Tibial artery (tissue), 4 donors: ENCODE results near the gene LIN9.

ENCODE experiments used
- DNase-seq, 2 donors: peaks; one replicate each; pipeline ENCODE4 v3.0.0-alpha.2; 2019
- H3K27ac ChIP-seq, 2 donors: fragments of 200-600 bp; sonication (generic) in 1 of 2; 1 replicate in 1 of 2; 2 replicates in 1 of 2; pipeline ENCODE4 v1.5.1; 2018 to 2019; ENCODE audit warnings: mild to moderate bottlenecking in 1 of 2
- H3K27me3 ChIP-seq, 2 donors: fragments of 200-600 bp; sonication (generic) in 1 of 2; one replicate each; pipeline versions ENCODE4 v1.5.1 to v1.6.0; 2016 to 2019
- H3K36me3 ChIP-seq, 3 donors: fragments of 200-600 bp; sonication (generic) in 2 of 3; one replicate each; pipeline ENCODE4 v1.5.1; 2016 to 2019; ENCODE audit warnings: mild to moderate bottlenecking in 2 of 3
- H3K4me1 ChIP-seq, 4 donors: fragments of 200-600 bp; sonication (generic) in 2 of 4; 1 replicate in 3 of 4; 2 replicates in 1 of 4; pipeline ENCODE4 v1.5.1; 2016 to 2019
- H3K4me3 ChIP-seq, 2 donors: fragments of 200-600 bp; sonication (generic) in 1 of 2; 1 replicate in 1 of 2; 2 replicates in 1 of 2; pipeline ENCODE4 v1.5.1; 2018 to 2019; ENCODE audit warnings: mild to moderate bottlenecking in 2 of 2
- H3K9me3 ChIP-seq, 3 donors: fragments of 200-600 bp; sonication (generic) in 1 of 3; one replicate each; pipeline ENCODE4 v1.5.1; 2016 to 2019
- intact Hi-C: fragments of 100-400 bp; cut with DNase I; formaldehyde crosslinking; loops from one replicate; pipeline ENCODE4 v1.15.0; 2023; ENCODE audit warnings: low total_unique reads
- TF ChIP-seq, protein P1 (sequence below), 2 experiments: fragments of 200-600 bp in 1 of 2; fragments of 450-650 bp in 1 of 2; IDR thresholded peaks; one replicate each; pipeline ENCODE4 v1.5.1; 2017 to 2019; ENCODE audit warnings: antibody characterized with exemption in 2 of 2, mild to moderate bottlenecking in 1 of 2, moderate library complexity in 1 of 2

The LIN9 gene

DNA sequence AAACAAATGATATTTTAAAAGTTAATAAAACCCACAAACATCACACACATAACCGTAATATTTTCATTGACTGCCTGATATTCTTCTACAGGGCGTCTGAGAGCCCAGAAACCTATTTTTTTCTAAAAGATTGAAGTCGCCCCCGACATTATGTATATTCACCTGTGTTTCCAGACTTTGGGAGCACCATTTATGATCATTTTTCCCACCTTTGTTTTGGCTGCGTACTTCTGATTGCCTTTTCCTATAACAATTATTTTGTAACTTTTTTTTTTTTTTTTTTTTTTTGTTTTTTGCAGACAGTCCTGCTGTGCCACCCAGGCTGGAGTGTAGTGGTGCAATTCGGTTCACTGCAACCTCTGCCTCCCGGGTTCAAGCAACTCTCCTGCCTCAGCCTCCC lies 121.6 kb downstream of the LIN9 start:
- peaks cover 0 to 4% (median 0%) of the 10 kb centered on the region in 3 donors for H3K36me3 ChIP-seq
- no peaks in the 10 kb centered on the region for H3K27me3 ChIP-seq
- H3K9me3 ChIP-seq, result no peaks in the 10 kb centered on the region
- DNase-seq, result no peak
- peak overlapping the region; percentile 90 to 91 for H3K4me3 ChIP-seq
- H3K4me1 ChIP-seq, result peaks cover 0 to 39% (median 19%) of the 10 kb centered on the region in 4 donors
- TF ChIP-seq, protein P1, sequence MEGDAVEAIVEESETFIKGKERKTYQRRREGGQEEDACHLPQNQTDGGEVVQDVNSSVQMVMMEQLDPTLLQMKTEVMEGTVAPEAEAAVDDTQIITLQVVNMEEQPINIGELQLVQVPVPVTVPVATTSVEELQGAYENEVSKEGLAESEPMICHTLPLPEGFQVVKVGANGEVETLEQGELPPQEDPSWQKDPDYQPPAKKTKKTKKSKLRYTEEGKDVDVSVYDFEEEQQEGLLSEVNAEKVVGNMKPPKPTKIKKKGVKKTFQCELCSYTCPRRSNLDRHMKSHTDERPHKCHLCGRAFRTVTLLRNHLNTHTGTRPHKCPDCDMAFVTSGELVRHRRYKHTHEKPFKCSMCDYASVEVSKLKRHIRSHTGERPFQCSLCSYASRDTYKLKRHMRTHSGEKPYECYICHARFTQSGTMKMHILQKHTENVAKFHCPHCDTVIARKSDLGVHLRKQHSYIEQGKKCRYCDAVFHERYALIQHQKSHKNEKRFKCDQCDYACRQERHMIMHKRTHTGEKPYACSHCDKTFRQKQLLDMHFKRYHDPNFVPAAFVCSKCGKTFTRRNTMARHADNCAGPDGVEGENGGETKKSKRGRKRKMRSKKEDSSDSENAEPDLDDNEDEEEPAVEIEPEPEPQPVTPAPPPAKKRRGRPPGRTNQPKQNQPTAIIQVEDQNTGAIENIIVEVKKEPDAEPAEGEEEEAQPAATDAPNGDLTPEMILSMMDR (IDR thresholded peaks at IDR 0.05), result no peak
- H3K27ac ChIP-seq, result peak overlapping the region; percentile 93 to 95
- intact Hi-C loops, result loop anchor here (10.0 kb wide), 1 partner anchor 123 kb away; the partner anchor contains the start of gene H3-3A

DNA sequence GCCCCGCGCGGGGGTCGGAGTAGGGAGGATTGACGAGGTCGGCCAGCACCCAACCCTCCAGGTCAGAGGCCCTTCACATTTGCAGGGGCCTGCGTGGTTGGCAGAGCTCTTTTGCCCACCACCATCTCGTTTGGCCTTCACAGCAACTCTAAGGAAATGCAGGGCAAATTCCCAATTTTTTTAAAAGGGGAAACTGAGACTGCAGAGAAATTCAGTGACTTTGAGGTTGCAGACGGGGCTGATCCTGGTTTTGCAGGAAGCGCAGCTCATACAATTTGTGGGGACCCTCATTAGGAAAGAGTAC lies 122.0 kb downstream of the LIN9 start:
- H3K36me3 ChIP-seq, result peaks cover 0 to 4% (median 0%) of the 10 kb centered on the region in 3 donors
- H3K27ac ChIP-seq, result peak overlapping the region; percentile 93 to 95
- H3K9me3 ChIP-seq, result no peaks in the 10 kb centered on the region
- DNase-seq, result no peak
- no peaks in the 10 kb centered on the region for H3K27me3 ChIP-seq
- intact Hi-C loops, result loop anchor here (10.0 kb wide), 1 partner anchor 122 kb away; the partner anchor contains the start of gene H3-3A
- H3K4me1 ChIP-seq, result peaks cover 0 to 43% (median 23%) of the 10 kb centered on the region in 4 donors
- H3K4me3 ChIP-seq, result peak overlapping the region; percentile 90 to 91
- TF ChIP-seq, protein P1 (IDR thresholded peaks at IDR 0.05), result no peak

DNA sequence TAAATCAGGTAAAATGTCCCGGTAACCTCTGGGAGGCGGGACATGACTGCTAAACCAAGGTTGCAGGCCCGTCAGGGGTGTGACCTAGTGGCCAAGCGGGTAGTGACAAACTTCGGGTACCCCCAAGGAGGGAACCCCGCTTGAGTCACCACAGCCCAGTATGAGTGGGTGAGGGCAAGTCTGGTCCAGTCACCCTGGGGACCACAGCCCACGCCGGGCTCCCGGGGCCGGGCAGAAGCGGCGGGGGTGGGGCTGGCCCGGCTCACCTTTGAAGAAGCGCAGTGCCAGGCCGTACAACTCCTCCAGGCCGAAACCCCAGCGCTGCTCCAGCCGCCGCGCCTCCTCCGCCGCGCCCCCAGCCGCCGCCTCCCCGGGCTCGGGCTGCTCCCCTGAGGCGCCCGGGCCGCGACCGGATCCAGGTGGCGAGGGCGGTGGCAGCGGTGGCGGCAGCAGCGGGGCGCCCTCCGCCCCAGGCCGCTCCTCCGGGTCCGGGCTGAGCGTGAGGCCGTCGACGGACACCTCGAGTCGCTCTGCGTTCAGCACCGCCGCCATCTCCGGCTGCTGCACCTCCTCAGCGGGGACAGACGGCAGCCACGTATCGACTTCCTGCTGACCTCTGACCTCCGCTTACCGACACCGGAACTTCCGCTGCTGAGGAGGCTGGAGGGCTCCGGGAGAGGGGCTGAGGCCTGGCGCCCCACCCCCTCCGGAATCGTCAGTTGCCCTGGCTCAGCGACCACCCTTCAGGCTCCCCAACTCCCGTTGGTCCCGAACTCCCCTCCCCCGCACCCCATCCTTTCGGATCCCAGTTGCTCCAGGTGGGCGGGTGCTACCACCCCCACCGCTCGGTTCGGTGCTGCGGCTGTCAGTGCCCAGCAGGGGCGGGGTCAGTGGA lies 122.6 kb downstream of the LIN9 start, which contains the start of gene ACBD3:
Gene ACBD3, minus strand, starts transcription at position 618 of the 895 bp plus-strand sequence. Its CDS starts 66 bp downstream, at position 552.
- H3K4me1 ChIP-seq, result peaks cover 0 to 49% (median 28%) of the 10 kb centered on the region in 4 donors
- TF ChIP-seq, protein P1 (IDR thresholded peaks at IDR 0.05), result peak in 1 of 2 experiments; percentile 9
- intact Hi-C loops, result loop anchor here (10.0 kb wide), 1 partner anchor 122 kb away; the partner anchor contains the start of gene H3-3A
- peak; percentile 87 to 93 for DNase-seq
- no peaks in the 10 kb centered on the region for H3K9me3 ChIP-seq
- H3K36me3 ChIP-seq, result peaks cover 0 to 4% (median 0%) of the 10 kb centered on the region in 3 donors
- peak within 1 kb of the TSS; percentile 90 to 91 for H3K4me3 ChIP-seq
- H3K27ac ChIP-seq, result peak within 1 kb of the TSS; percentile 93 to 95
- H3K27me3 ChIP-seq, result no peaks in the 10 kb centered on the region

DNA sequence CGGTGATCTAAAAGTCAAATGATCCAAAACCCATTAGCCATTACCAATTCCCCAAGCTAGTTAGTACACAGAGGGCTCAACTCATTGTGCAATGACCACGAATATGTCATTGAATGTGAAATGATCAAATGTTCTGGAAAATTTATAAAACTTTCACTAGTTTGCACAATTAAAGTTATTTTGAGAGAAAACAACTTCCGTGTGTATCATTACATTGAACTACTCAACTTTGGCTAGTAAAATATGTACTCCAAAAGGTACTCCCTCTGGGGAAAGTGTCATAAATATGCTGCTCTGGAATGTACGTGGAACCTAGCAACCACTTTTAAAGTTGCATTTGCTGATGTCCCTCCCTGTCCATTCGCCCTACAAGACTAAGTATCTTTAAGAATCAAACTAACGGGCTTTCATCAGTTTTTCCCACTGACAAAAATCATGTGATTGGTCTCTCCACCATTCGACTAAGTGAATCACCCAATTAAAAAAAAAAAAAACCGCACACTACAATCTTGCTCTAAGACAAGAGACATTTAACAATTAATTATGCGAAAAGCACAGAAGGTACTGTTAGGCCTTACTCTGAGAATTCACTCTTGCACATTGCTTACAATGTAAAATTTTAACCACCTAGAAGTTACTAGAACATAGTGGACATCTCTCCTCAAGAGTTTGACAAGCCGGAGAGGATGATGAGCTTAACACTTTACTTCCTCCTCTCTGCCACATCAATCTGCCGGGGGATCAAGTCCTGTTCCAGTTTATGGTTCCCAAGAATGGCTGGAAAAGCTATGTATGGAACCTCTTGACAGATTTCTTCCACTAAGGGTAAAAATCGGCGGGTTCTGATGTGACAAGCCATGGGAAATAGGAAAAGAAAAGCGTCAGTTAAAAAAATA lies 123.6 kb downstream of the LIN9 start:
- no peaks in the 10 kb centered on the region for H3K27me3 ChIP-seq
- H3K27ac ChIP-seq, result peak overlapping the region; percentile 93 to 95
- H3K36me3 ChIP-seq, result peaks cover 0 to 4% (median 4%) of the 10 kb centered on the region in 3 donors
- DNase-seq, result no peak
- intact Hi-C loops, result loop anchor here (10.0 kb wide), 1 partner anchor 121 kb away; the partner anchor contains the start of gene H3-3A
- peak overlapping the region; percentile 90 to 91 for H3K4me3 ChIP-seq
- no peaks in the 10 kb centered on the region for H3K9me3 ChIP-seq
- TF ChIP-seq, protein P1 (IDR thresholded peaks at IDR 0.05), result no peak
- peaks cover 0 to 59% (median 30%) of the 10 kb centered on the region in 4 donors for H3K4me1 ChIP-seq
